GM21367 (cell line): Measurements from ENCODE around the gene SUDS3.

Experiments used
- ATAC-seq: cut with Tn5 transposase; IDR thresholded peaks from one replicate; pipeline ENCODE4 v1.9.1; 2021; ENCODE audit not compliant: unreplicated experiment

SUDS3 gene

GRCh38 chr12:118355843-118356242 is 20.5 kb upstream of the SUDS3 start:
- ATAC-seq = no peak

DNA sequence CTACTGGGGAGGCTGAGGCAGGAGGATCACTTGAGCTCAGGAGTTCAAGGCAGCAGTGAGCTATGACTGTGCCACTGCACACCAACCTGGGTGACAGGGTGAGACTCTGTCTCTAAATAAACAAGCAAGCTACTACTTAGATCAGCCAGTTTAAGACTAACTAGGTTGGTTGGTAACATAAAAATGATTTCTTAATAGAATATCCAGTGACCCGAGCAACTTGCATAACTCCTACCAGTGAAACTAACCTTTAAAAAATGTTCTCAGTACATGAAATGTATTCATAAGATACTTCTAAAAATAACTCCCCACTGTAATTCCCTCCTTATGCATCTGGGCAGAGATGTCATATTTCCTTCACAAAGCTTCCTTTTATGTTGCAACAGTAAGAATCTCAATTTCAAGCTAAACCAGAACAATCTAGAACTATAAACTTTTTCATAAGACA is 19.5 kb upstream of the SUDS3 start:
- no peak for ATAC-seq

DNA sequence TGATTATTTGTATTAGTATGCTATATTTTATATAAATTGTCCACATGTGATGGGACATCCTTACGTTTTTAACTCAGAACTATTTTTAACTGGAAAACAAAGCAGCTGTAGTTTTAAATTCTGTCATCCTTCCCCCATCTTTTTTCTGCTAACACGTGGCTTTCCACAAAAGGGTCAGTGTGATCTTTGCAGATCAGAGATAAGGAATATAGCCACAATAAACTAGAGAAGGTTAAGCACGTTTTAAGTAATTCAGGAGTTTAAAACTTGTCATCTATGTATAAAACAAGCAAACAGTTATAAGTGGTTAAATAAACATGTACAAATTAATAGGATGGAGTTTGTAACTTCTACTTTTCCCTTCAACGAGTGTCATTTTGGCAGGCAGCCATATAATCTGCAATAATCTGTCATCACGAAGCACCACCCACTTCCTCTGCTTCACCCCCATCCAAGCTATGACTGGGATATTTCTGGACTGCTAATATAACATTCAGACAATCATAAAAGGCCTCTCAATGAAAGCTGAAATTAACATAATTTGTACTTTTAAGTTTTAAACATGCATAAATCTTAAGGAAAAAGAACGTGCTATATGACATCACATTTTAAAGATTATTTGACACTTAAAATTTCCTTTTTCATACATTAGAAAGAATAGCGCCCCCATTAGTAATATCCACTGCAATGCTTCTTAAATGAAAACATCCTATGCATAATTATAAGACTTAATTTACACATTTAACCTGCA is 18.9 kb upstream of the SUDS3 start:
- peak; percentile 46 for ATAC-seq

DNA sequence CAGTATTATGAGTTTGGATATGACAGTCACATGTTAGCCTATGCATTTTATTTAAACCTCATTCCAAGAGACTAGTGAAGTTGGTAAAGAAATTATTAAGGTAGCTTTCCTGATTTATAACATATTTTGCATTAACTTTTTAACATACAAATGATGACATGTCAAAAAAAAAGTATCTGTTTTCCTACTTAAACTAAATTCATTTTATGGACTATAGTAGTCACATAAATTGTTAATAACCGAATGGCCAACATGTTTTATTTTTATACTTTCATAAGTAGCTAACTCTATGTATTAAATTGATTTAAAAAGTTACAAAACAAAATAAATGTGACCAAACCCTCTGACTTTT is 18.4 kb upstream of the SUDS3 start:
- ATAC-seq = no peak

DNA sequence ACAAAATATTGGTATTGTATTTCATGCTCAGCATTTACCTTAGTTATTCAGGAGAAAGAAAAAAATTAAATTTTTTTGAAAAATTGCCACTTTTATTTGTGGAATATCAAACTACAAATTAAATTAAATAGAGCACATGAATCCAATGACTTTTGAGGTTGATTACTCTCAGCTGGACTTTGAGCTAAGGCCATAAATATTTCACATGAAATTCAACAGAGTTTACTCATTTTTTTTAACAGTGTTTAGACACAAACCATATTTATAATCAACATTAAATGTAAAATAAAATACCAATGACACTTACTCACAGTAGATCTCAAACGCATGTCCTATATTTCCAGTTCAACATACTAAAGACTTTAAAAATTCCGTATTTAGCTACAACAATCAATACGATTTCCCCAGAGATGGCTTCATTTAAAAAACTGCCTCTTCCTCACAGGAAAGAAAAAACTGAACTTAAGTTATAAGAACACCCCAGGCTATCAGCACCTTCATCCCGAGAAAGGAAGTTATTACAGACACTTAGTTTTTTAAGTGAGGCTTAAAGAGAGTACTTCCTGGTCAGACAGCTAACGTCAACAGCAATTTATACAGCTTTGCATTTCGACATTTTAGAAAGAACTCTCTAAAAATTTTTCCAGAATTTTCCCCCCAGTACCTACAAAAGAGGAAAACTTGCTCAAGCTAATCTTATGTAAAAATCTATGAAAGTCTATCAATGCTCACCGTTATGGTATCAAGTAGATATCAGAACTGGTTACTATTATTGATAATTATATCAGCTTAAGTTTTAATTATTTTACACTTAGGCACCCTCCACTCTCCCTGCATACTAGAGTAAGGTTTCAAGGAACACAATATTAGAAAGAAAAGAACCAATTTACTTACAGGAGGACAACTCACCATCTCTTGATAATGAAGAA is 17.5 kb upstream of the SUDS3 start:
- ATAC-seq = no peak

- ATAC-seq = no peak
Measured at GRCh38 chr12:118359541-118359915, 16.8 kb upstream of the SUDS3 start.

- no peak for ATAC-seq
Measured at GRCh38 chr12:118361092-118361404, 15.3 kb upstream of the SUDS3 start.

DNA sequence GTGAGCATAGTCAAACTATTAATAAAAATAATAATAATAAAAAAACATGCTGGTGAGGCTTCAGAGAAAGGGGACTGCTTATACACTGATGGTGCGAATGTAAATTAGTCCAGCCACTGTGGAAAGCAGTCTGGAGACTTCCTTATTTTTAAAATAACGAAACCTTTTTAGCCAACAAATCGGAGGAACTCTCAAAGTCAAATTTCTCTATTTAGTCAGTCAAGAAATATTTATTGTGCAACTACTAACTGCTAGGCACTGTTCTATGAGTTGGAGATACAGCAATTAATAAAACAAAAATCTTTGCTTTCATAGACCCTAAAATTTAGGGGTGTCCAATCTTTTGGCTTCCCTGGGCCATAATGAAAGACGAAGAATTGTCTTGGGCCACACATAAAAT is 14.5 kb upstream of the SUDS3 start:
- no peak for ATAC-seq

DNA sequence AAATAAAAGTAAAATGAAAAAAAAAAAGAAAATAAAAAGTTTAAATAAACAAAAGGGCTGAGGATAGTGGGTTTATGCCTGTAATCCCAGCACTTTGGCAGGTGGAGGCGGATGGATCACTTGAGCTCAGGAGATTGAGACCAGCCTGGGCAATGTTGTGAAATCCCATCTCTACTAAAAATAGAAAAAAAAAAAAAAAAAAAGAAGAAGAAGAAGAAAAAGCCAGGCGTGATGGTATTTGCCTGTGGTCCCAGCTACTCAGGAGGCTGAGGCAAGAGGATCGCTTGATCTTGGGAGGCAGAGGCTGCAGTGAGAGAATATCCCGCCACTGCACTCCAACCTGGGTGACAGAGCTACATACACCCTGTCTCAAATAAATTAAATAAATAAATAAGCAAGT is 7.5 kb upstream of the SUDS3 start:
- no peak for ATAC-seq

- no peak for ATAC-seq
Measured at GRCh38 chr12:118370601-118371000, 5.8 kb upstream of the SUDS3 start.

GRCh38 chr12:118371321-118372282 is 4.8 kb upstream of the SUDS3 start:
- ATAC-seq = no peak

DNA sequence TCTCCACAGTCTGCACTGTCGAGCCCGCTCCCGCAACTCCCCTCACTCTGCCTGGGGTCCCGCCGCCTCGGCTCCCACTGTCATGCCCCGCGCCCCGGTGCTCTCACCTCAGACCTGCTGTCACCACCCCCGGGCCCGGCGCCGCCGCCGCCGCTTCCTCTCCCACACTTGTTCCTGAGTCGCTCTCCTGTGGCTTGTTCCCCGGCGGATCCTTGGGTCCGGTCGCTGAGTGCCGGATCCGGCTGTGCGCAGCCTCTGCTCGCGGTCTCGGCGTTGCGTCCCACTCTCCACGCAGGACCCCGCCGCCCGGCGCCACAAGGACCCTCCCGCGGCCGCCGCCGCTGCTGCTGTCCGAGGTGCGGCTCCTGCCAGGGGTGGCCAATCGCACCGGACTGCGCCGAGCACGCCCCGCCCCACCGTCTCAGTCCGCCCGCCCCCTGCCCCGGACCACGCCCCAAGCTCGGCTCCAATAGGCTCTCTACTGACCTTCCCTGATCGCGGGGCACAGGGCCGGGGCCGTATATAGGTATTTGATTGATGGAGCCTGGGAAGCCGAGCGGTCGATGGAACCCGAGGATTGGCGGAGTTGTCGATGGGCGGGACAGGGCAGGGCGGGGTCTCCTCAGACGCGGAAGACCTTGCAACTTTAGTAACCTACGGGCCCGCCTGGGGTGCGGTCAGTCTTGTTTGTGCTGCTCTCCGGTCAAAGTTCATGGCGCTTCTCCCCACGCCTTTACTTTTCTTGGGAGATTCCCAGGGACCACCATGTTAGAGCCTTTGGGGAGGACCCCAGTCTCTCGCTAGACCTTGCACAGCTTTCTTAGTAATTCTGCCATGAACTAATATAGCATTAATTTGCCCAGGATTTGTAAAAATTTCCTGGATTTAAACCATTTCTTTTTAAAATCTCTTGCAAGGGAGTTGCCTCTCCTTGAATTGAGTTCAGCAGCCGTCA is 3.5 kb upstream of the SUDS3 start, which contains the start of gene TAOK3:
Gene TAOK3 (minus strand): TSS at position 367 of the 955 bp plus-strand sequence. CDS start 117,340 bp downstream, outside the sequence.
- peak; percentile 65 for ATAC-seq

- ATAC-seq = no peak
Measured at GRCh38 chr12:118373616-118374015, 2.7 kb upstream of the SUDS3 start.

- no peak for ATAC-seq
Measured at GRCh38 chr12:118374126-118374725, 2.1 kb upstream of the SUDS3 start.

GRCh38 chr12:118374909-118375308 is 1.4 kb upstream of the SUDS3 start:
- ATAC-seq = no peak

DNA sequence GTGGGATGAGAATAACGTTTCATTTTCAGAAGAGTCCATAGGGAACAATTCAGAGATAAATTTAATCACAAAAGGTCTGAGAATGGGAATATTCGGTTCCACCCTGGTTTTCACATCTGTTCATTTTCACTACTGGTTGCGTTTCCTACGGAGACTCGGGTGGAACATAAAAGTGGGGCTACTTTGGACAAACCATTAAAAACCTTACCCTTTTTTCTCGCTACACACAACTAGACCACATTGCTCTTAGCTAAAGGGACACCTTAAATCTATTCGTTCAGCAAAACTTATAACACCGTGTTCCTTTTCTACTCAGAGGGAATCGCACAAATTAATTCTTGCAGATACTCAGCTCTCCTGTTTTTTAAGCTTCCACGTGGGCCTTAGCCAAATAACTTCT is 1.0 kb upstream of the SUDS3 start:
- ATAC-seq = no peak

DNA sequence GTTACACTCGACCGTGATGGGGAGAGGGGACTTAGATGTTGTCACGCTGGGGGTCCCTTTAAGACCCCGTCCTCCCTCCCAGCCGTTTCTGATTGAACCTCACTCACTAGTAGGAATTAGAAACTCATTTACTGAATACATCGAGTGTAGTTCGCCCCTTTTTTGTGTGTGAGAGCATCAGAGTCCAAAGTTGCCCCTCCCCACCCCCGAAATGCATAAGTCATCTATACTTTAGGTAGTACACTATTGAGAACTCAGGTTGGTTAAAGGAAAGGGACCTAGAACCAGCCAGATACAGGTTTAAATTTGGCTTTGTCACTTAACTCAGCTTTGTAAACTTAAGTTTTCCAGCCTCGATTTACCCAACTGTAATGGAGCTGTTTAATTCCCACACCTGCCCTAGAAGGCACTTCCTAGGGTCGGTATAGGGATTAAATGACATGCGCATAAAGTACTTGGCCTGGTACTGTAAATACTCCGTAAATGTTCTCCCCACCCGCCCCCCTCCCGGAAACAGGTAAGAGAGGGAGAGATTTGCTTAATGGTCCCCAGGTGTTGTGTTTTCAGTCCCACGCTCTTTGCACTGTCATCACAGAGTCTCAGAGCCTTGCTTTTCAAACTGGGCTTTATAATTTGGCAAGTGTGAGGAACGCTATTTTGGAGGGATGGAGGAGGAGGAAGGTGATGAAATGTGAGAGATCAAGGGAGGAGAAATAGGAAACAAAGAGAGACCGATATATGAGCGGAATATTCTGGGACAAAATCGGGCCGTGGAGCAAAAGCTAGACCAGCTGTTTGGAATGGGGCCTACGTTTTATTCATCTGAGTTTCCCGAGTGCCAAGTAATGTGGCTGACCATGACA is 897 bp downstream of the SUDS3 start:
- ATAC-seq = no peak

DNA sequence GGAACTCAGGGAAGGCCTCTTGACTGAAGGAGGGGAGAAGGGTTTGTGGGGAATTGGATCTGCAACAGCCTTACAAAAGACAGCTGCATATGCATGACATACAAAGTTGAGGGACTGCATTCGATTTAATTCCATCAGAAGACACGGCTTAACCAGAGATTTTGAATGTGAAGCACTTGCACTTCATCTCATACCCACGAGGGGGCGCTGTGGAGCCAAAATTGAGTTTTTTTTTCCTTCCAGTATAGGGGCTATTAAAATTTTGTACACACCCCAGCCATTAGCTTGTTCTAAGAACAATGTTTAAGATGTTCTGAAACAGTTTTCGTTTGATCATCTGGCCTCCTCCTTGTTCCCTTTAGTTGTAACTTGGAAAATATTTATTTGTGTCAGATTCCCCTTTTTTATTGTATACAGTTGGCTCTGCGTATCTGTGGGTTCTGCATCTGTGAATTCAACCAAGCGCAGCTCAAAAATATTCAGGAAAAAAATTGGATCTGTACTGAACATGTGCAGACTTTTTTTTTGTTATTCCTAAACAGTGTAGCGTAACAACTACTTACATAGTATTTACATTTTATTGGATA is 1.6 kb downstream of the SUDS3 start:
- no peak for ATAC-seq
